ENCODE data around the gene RPSA. TPM values are rescaled to one million over a fixed set of nuclear protein-coding genes. Genes with fewer than 3 reads are reported as not detected.

Gene RPSA
- total and polyA plus RNA-seq, 9 of the 15 experiments (the other 6 are each of a cell fraction or from before 2014, with no cell fraction given): 2,290 to 4,272 (median 2,730) TPM

- TF ChIP-seq ZNF431 (CRISPR knock-in tag; IDR thresholded peaks at IDR 0.05) (no peak), ZNF407 (IDR thresholded peaks at IDR 0.05; ENCODE audit: low read depth) (no peak), REST (IDR thresholded peaks at IDR 0.05; ENCODE audit: borderline replicate concordance) (peak; percentile 83), REST (CRISPR knock-in tag; IDR thresholded peaks at IDR 0.05; ENCODE audit: low read depth) (peak; percentile 80; the same call in 1 of the 2 replicates), ZNF75A (CRISPR knock-in tag; IDR thresholded peaks at IDR 0.05) (no peak; the same call in 1 of the 2 replicates), ZNF12 (CRISPR knock-in tag; IDR thresholded peaks at IDR 0.05) (no peak), MLLT1 (IDR thresholded peaks at IDR 0.05) (no peak; a peak in 1 of 4 replicates), MAX (CRISPR knock-in tag; IDR thresholded peaks at IDR 0.05) (no peak)
Measured at GRCh38 chr3:39383045-39383880, 23.3 kb upstream of the RPSA start, which contains the start of gene SLC25A38 (continued).
